ENCODE results near the gene GABBR2.

Gene GABBR2

GRCh38 chr9:98708933-98709911, at the start of gene GABBR2:
GABBR2 (minus strand) TSS chr9:98708935; CDS start chr9:98708737, 198 bp downstream.
- in situ Hi-C loops (cut with MboI; ENCODE audit: low sequenced_read_pairs): no loop called here
- peaks cover 33% of the 10 kb centered on the region for H3K27me3 ChIP-seq (ENCODE audit: low read depth)

GRCh38 chr9:98755006-98755618, 46.4 kb upstream of the GABBR2 start:
- DNase-seq (ENCODE audit: low spot score in 2 of 2): no peak
- H3K9me3 ChIP-seq: no peaks in the 10 kb centered on the region; the same call in 1 of the 2 replicates
- no peaks in the 10 kb centered on the region for H3K27me3 ChIP-seq (ENCODE audit: low read depth)
- in situ Hi-C loops (cut with MboI; ENCODE audit: low sequenced_read_pairs): no loop called here
- peaks cover 24% of the 10 kb centered on the region for H3K36me3 ChIP-seq (replicated peaks)
- no peaks in the 10 kb centered on the region for H3K4me1 ChIP-seq
- H3K4me3 ChIP-seq: no peak overlapping the region

More at GRCh38 chr9:98708933-98709911, at the start of gene GABBR2:
- H3K9me3 ChIP-seq: no peaks in the 10 kb centered on the region
- H3K4me1 ChIP-seq: no peaks in the 10 kb centered on the region
- no peak within 1 kb of the TSS for H3K4me3 ChIP-seq
- no peaks in the 10 kb centered on the region for H3K36me3 ChIP-seq (replicated peaks)
- DNase-seq (ENCODE audit: low spot score in 2 of 2): no peak

GRCh38 chr9:98751210-98751609, 42.5 kb upstream of the GABBR2 start:
- H3K9me3 ChIP-seq: no peaks in the 10 kb centered on the region
- H3K4me1 ChIP-seq: no peaks in the 10 kb centered on the region
- DNase-seq (ENCODE audit: low spot score in 2 of 2): no peak
- no peak overlapping the region for H3K4me3 ChIP-seq
- in situ Hi-C loops (cut with MboI; ENCODE audit: low sequenced_read_pairs): no loop called here
- H3K36me3 ChIP-seq (replicated peaks): peaks cover 26% of the 10 kb centered on the region
- no peaks in the 10 kb centered on the region for H3K27me3 ChIP-seq (ENCODE audit: low read depth)

GRCh38 chr9:98750364-98751060, 41.8 kb upstream of the GABBR2 start:
- H3K27me3 ChIP-seq (ENCODE audit: low read depth): no peaks in the 10 kb centered on the region

GRCh38 chr9:98747476-98747875, 38.7 kb upstream of the GABBR2 start:
- H3K4me1 ChIP-seq: no peaks in the 10 kb centered on the region
- in situ Hi-C loops (cut with MboI; ENCODE audit: low sequenced_read_pairs): no loop called here
- H3K36me3 ChIP-seq (replicated peaks): peaks cover 21% of the 10 kb centered on the region
- H3K4me3 ChIP-seq: no peak overlapping the region
- no peak for DNase-seq (ENCODE audit: low spot score in 2 of 2)
- no peaks in the 10 kb centered on the region for H3K9me3 ChIP-seq
- H3K27me3 ChIP-seq (ENCODE audit: low read depth): no peaks in the 10 kb centered on the region

More at GRCh38 chr9:98750364-98751060, 41.8 kb upstream of the GABBR2 start:
- Histone ChIP-seq H3K9me3 (no peaks in the 10 kb centered on the region), H3K4me1 (no peaks in the 10 kb centered on the region), H3K4me3 (no peak overlapping the region), H3K36me3 (replicated peaks) (peaks cover 21% of the 10 kb centered on the region)
- no peak for DNase-seq (ENCODE audit: low spot score in 2 of 2)
- in situ Hi-C loops (cut with MboI; ENCODE audit: low sequenced_read_pairs): no loop called here

GRCh38 chr9:98745470-98745869, 36.7 kb upstream of the GABBR2 start:
- no peak for DNase-seq (ENCODE audit: low spot score in 2 of 2)
- Histone ChIP-seq H3K27me3 (ENCODE audit: low read depth) (no peaks in the 10 kb centered on the region), H3K36me3 (replicated peaks) (peaks cover 19% of the 10 kb centered on the region), H3K9me3 (no peaks in the 10 kb centered on the region), H3K4me3 (no peak overlapping the region), H3K4me1 (no peaks in the 10 kb centered on the region)
- in situ Hi-C loops (cut with MboI; ENCODE audit: low sequenced_read_pairs): no loop called here

GRCh38 chr9:98743818-98744611, 35.3 kb upstream of the GABBR2 start:
- DNase-seq (ENCODE audit: low spot score in 2 of 2): no peak
- Histone ChIP-seq H3K4me1 (no peaks in the 10 kb centered on the region), H3K9me3 (no peaks in the 10 kb centered on the region), H3K4me3 (no peak overlapping the region), H3K27me3 (ENCODE audit: low read depth) (no peaks in the 10 kb centered on the region), H3K36me3 (replicated peaks) (peaks cover 8% of the 10 kb centered on the region)
- in situ Hi-C loops (cut with MboI; ENCODE audit: low sequenced_read_pairs): no loop called here

- in situ Hi-C loops (cut with MboI; ENCODE audit: low sequenced_read_pairs): no loop called here
- Histone ChIP-seq H3K27me3 (ENCODE audit: low read depth) (no peaks in the 10 kb centered on the region), H3K4me3 (no peak overlapping the region), H3K9me3 (no peaks in the 10 kb centered on the region), H3K36me3 (replicated peaks) (peaks cover 8% of the 10 kb centered on the region), H3K4me1 (no peaks in the 10 kb centered on the region)
- no peak for DNase-seq (ENCODE audit: low spot score in 2 of 2)
Observed at GRCh38 chr9:98743329-98743728, 34.6 kb upstream of the GABBR2 start.

- Histone ChIP-seq H3K9me3 (no peaks in the 10 kb centered on the region), H3K27me3 (ENCODE audit: low read depth) (no peaks in the 10 kb centered on the region), H3K4me1 (no peaks in the 10 kb centered on the region), H3K36me3 (replicated peaks) (peaks cover 8% of the 10 kb centered on the region), H3K4me3 (no peak overlapping the region)
- in situ Hi-C loops (cut with MboI; ENCODE audit: low sequenced_read_pairs): no loop called here
- DNase-seq (ENCODE audit: low spot score in 2 of 2): no peak
Observed at GRCh38 chr9:98742325-98743280, 33.9 kb upstream of the GABBR2 start.

GRCh38 chr9:98740226-98740881, 31.6 kb upstream of the GABBR2 start:
- in situ Hi-C loops (cut with MboI; ENCODE audit: low sequenced_read_pairs): no loop called here
- Histone ChIP-seq H3K4me1 (no peaks in the 10 kb centered on the region), H3K27me3 (ENCODE audit: low read depth) (no peaks in the 10 kb centered on the region), H3K9me3 (no peaks in the 10 kb centered on the region), H3K4me3 (no peak overlapping the region), H3K36me3 (replicated peaks) (peaks cover 9% of the 10 kb centered on the region)
- no peak for DNase-seq (ENCODE audit: low spot score in 2 of 2)

GRCh38 chr9:98738741-98739140, 30.0 kb upstream of the GABBR2 start:
- no peaks in the 10 kb centered on the region for H3K27me3 ChIP-seq (ENCODE audit: low read depth)
- H3K4me3 ChIP-seq: no peak overlapping the region
- peaks cover 6% of the 10 kb centered on the region for H3K36me3 ChIP-seq (replicated peaks)
- H3K9me3 ChIP-seq: no peaks in the 10 kb centered on the region
- no peaks in the 10 kb centered on the region for H3K4me1 ChIP-seq
- in situ Hi-C loops (cut with MboI; ENCODE audit: low sequenced_read_pairs): no loop called here
- DNase-seq (ENCODE audit: low spot score in 2 of 2): no peak

GRCh38 chr9:98736226-98736625, 27.5 kb upstream of the GABBR2 start:
- in situ Hi-C loops (cut with MboI; ENCODE audit: low sequenced_read_pairs): no loop called here
- no peaks in the 10 kb centered on the region for H3K4me1 ChIP-seq
- H3K9me3 ChIP-seq: no peaks in the 10 kb centered on the region
- H3K4me3 ChIP-seq: no peak overlapping the region
- peaks cover 6% of the 10 kb centered on the region for H3K36me3 ChIP-seq (replicated peaks)
- DNase-seq (ENCODE audit: low spot score in 2 of 2): no peak
- H3K27me3 ChIP-seq (ENCODE audit: low read depth): no peaks in the 10 kb centered on the region

All from HAP-1 (cell line).